Central memory CD4-positive, alpha-beta T cell (primary cell): ENCODE results near the gene RAVER2.

Experiments used
- DNase-seq: peaks from one replicate; pipeline ENCODE4 v3.0.0; 2022

RAVER2 gene

GRCh38 chr1:64878931-64879611 is 134.2 kb downstream of the RAVER2 start:
- no peak for DNase-seq

DNA sequence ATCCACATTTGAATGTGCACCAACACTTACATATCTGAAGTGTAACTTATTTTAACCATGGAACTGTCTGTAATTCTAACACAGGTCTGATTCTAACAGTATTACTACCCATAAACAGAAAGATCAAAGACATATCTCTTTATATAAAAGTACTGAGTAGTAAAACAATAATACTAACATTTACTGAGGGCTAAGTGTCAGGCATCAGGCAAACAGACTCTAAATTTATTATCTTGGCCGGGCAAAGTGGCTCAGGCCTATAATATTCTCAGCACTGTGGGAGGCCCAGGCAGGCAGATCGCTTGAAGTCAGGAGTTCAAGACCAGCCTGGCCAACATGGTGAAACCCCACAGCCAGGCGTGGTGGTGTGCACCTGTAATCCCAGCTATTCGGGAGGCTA is 135.6 kb downstream of the RAVER2 start:
- DNase-seq, result no peak

GRCh38 chr1:64881281-64881680 is 136.4 kb downstream of the RAVER2 start:
- DNase-seq, result no peak
